ENCODE data around the gene MRPL10. TPM values are rescaled to one million over a fixed set of nuclear protein-coding genes. Genes with fewer than 3 reads are reported as not detected.

MRPL10 gene
- polyA plus RNA-seq, 2 of the 4 experiments (the other 2 are of a cell fraction): 62.8 to 97.7 TPM

GRCh38 chr17:47810901-47811635, 20.3 kb downstream of the MRPL10 start:
- H3K4me3 ChIP-seq: no peak overlapping the region
- TF ChIP-seq CTCF (IDR thresholded peaks at IDR 0.05) (no peak), KDM5A (IDR thresholded peaks at IDR 0.05) (no peak), HOXB5 (CRISPR knock-in tag; IDR thresholded peaks at IDR 0.05) (no peak)
- CTCF ChIA-PET: interaction anchor here (0.8 to 3.8 kb wide), 6 partner anchors 9 to 207 kb away, joined by 3 to 23 read pairs (median 4); partner anchors contain the start of genes OSBPL7 and TBX21

GRCh38 chr17:47810200-47810821, 21.0 kb downstream of the MRPL10 start:
- Histone ChIP-seq H3K4me3 (no peak overlapping the region), H3K27ac (peak overlapping the region; percentile 36 to 75; a peak in 4 of 6 replicates), H3K9me3 (no peaks in the 10 kb centered on the region), H3K4me1 (peaks cover 25% of the 10 kb centered on the region), H3K4me2 (peak overlapping the region; percentile 53)
- WGBS (ENCODE audit: missing lambda C conversion rate): 35% methylated on average over 10 of the region's 10 CpGs
- DNase-seq (ENCODE audit: low read depth in 1 of 2, low spot score in 1 of 2): peak; percentile 75 to 88
- ChIA-PET POLR2A (interaction anchor here (0.7 to 1.6 kb wide), 3 partner anchors 12 to 794 kb away, joined by 3 to 7 read pairs (median 6); partner anchors contain the start of genes LRRC46 and MRPL10), CTCF (interaction anchor here (0.8 to 3.8 kb wide), 9 partner anchors 8 to 208 kb away, joined by 3 to 23 read pairs (median 3); partner anchors contain the start of genes OSBPL7 and TBX21)
- FAIRE-seq: peak; percentile 82
- ATAC-seq: peak; percentile 69 to 85
- TF ChIP-seq USF2 (IDR thresholded peaks at IDR 0.05): no peak
- no peak for TF ChIP-seq RAD21 (conservative IDR thresholded peaks at IDR 0.05 in 1 of 2, IDR thresholded peaks at IDR 0.05 in 1 of 2)
- TF ChIP-seq KDM1A (IDR thresholded peaks at IDR 0.05; ENCODE audit: low read depth): no peak
- TF ChIP-seq NPAS2 (CRISPR knock-in tag; IDR thresholded peaks at IDR 0.05; ENCODE audit: borderline replicate concordance): no peak
- no peak for TF ChIP-seq ATOH8 (CRISPR knock-in tag; IDR thresholded peaks at IDR 0.05; ENCODE audit: low read depth)
- no peak for TF ChIP-seq PHF8 (IDR thresholded peaks at IDR 0.05; ENCODE audit: borderline replicate concordance, low read depth)
- no peak for TF ChIP-seq ZNF302 (CRISPR knock-in tag; IDR thresholded peaks at IDR 0.05)
- TF ChIP-seq ZFP36 (IDR thresholded peaks at IDR 0.05; ENCODE audit: borderline replicate concordance, partially characterized antibody): no peak
- TF ChIP-seq EP300 (IDR thresholded peaks at IDR 0.05): 0 out of 5 replicates have a peak, but pooled peaks of 1 of the 2 experiments have one; percentile 16
- no peak for TF ChIP-seq MAX (IDR thresholded peaks at IDR 0.05)
- TF ChIP-seq ZSCAN20 (CRISPR knock-in tag; IDR thresholded peaks at IDR 0.05): no peak
- TF ChIP-seq EHMT2 (IDR thresholded peaks at IDR 0.05; ENCODE audit: low read depth): no peak
- no peak for TF ChIP-seq HOXB13 (CRISPR knock-in tag; IDR thresholded peaks at IDR 0.05; ENCODE audit: low read depth)
- no peak for TF ChIP-seq POLR2AphosphoS2 (conservative IDR thresholded peaks at IDR 0.05; ENCODE audit: low read length)
- TF ChIP-seq PBX3 (IDR thresholded peaks at IDR 0.05): no peak
- TF ChIP-seq RARB (CRISPR knock-in tag; IDR thresholded peaks at IDR 0.05): no peak
- TF ChIP-seq HOXB5 (CRISPR knock-in tag; IDR thresholded peaks at IDR 0.05): no peak
- TF ChIP-seq CEBPB (IDR thresholded peaks at IDR 0.05): peak in 1 of 2 experiments; percentile 20; a peak in 1 of 4 replicates
- no peak for TF ChIP-seq TP53 (CRISPR knock-in tag; IDR thresholded peaks at IDR 0.05)
- no peak for TF ChIP-seq KDM5A (IDR thresholded peaks at IDR 0.05)
- TF ChIP-seq BHLHE40 (IDR thresholded peaks at IDR 0.05; ENCODE audit: low read depth, low read length): no peak
- TF ChIP-seq TFCP2L1 (CRISPR knock-in tag; IDR thresholded peaks at IDR 0.05): no peak
- no peak for TF ChIP-seq CTCF (IDR thresholded peaks at IDR 0.05)
- peak; percentile 100 for TF ChIP-seq MAFK (IDR thresholded peaks at IDR 0.05; ENCODE audit: partially characterized antibody)
- TF ChIP-seq HOXA7 (CRISPR knock-in tag; IDR thresholded peaks at IDR 0.05): no peak
- TF ChIP-seq FOSL2 (IDR thresholded peaks at IDR 0.05): peak; percentile 69
- peak; percentile 90 for TF ChIP-seq FOSL2 (CRISPR knock-in tag; IDR thresholded peaks at IDR 0.05)

More at GRCh38 chr17:47810901-47811635, 20.3 kb downstream of the MRPL10 start:
- POLR2A ChIA-PET: interaction anchor here (1.6 kb wide), 1 partner anchor 20 kb away, joined by 7 read pairs; the partner anchor contains the start of genes LRRC46 and MRPL10
- no peaks in the 10 kb centered on the region for H3K9me3 ChIP-seq
- WGBS (ENCODE audit: missing lambda C conversion rate): 89% methylated on average over 8 of the region's 9 CpGs
- H3K27ac ChIP-seq: peak overlapping the region; percentile 36 to 75; a peak in 4 of 6 replicates
- H3K4me1 ChIP-seq: peaks cover 25% of the 10 kb centered on the region
- H3K4me2 ChIP-seq: peak overlapping the region; percentile 53
- ATAC-seq: no peak
- no peak for FAIRE-seq
- DNase-seq (ENCODE audit: low read depth in 1 of 2, low spot score in 1 of 2): no peak
